HT-29 (cell line): ENCODE results near the gene RNF144A. TPM values are rescaled to one million over a fixed set of nuclear protein-coding genes. Genes with fewer than 3 reads are reported as not detected.

Experiments used
- DNase-seq: peaks from one replicate; pipeline ENCODE4 v3.0.0-alpha.2; 2015; ENCODE audit warnings: low spot score
- total RNA-seq: library from RNA; depleted of rRNA; stranded (reverse); fragments of >200 nt; shearing (Covaris generic); gene quantifications from 2 replicates; pipeline ENCODE4 v1.2.3, GENCODE V29; 2014; rRNA removed

Gene RNF144A
- total RNA-seq, 1 experiment from 2014 or later, result 0.10 TPM

DNA sequence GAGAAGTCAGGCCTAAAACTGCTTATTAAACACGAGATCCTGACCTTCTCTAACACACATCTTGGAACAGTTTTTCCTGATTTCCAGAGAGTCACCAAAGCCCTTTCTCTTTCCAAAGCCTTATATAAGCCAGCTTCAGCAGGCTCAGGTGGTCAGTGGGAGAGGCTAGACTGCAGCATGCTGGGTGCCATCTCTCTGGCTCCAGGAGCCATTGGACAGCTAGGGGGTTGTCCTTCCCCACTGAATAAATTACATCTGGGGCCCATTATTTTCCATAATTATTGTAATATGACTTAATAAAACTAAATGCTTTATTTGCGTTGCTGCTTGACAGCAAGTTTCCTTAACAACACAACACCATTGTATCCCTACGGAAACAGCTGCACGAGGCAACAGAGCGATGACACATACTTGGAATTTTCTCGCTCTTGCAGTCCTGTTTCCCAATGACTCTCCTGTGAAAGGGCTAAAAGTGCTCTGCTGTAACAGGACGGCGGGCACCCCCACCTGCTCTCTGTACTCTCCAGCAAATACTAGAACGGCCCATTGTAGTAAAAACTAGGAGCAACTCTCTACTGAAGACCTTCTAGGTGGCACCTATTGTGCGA is 160.6 kb downstream of the RNF144A start:
- no peak for DNase-seq

DNA sequence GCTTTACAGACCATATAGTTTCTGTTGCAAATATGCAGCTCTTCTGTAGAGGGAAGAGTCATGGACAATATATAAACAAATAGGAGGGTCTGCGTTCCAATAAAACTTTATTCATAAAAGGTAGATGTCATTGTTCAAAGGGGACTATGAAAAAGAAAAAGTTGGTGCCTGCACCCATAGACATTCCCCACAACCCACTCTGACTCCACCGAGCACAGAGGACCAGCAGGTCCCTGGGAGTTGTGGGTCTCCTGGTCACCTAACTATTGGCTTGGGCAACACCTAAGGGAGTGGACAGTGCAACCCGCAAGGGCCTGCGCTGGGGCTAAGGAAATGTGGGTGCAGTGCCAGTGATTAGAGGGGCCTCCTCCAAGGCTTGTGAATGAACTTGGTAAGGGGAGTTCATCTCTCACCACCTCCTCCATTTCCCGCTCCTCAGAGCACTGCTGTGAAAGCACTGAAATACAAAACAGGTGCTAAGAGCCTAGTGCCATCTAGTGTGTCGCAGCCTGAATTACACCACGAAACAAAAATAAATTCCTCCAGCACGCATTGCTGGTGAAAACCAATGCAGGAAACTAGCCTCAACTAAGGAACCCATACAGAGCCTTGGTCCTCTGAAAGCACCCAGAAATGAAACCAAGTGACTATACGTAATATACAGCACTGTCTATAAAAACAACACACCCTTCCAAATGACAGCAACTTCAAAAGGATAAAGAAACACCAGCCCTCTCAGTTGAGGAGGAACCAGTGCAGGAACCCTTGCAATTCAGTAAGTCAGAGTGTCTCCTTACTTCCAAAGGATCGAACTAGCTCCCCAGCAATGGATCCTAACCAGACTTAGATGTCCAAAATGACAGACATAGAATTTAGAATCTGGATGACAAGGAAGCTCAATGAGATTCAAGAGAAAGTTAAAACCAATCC is 166.6 kb downstream of the RNF144A start:
- peak; percentile 41 for DNase-seq

DNA sequence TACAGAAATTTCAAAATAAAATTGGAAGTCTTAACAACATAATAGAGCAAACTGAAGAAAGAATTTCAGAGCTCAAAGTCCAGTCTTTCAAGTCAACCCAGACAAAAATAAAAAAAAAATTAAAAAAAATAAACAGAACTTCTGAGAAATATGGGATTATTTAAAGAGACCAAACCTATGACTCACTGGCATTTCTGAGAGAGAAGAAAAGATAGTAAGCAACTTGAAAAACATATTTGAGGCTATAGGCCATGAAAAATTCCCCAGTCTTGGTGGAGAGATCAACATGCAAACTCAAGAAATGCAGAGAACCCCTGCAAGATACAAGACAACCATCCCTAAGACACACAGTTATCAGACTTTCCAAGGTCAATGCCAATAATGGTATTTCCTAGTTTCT is 167.4 kb downstream of the RNF144A start:
- DNase-seq, result no peak

DNA sequence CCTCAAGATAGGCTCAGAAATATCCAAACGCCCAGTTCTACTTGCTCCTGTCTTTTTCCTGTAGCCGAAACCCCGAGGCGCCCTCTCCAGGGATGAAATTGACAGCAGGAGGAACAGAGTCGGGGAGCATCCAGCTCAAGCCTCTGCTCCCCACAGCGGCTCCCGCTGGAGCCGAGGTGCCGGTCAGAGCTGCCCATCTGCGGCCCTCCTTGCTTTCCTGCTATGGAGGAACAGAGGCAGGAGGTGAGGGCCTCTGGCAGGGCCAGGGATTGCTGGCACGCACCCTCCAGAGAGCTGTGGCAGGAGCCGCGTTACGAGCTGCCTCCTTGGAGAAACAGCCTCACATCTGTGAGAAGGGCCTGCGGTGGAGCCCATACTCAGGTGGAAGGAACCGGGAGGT is 172.1 kb downstream of the RNF144A start:
- no peak for DNase-seq

DNA sequence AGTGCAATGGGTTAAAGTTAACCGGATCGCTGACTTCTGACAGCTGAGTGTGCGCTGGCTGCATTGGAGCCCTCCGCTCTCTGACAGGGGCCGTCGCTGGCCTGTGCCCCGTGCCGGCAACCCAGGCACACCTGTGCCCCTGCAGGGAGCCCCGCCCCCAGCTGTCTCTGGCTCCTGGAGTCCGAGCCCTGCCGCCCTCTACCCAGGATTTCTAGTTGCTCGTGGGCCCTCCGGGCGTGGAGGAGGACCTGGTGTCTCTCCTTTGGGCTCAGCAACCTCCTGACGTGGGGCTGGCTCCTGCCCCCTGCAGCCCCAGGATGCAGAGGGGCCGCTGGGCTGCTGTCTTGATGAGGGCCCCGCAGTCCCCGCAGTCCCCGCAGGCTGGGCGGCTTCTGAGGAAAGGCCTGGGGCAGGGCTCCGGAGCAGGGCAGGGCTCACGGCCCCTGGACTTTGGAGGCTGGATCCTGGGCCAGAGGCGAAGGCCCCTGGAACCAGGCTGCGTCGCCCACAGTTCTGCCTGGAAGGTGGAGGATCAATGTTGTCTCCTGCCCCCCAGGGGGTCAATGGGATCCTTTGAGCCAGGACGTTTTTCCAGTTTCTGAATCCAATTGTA is 172.8 kb downstream of the RNF144A start:
- no peak for DNase-seq

DNA sequence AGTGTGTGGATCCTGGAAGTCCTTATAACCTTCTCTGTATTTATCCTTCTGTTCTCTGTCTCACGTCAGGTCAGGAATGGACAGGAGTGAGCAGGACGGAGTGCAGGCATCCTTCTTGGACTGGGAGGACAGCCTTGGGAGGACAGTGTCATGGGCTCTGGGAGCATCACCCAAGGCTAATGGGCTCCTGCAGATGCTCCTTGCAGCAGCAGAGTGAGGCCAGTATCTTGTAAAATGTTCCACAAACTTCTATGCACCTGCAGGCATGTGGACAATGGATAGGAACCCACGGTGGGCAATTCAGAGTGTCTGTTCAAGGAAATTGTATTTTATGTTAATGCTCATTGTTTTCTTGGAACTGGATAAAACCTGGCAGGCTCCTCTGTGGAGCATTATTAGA is 176.2 kb downstream of the RNF144A start:
- DNase-seq, result no peak

Other genes with a start within 250 kb of the RNF144A start
- 5.5 and 16.5 TPM in 2 replicates for gene CMPK2, start 51.5 kb upstream of the RNF144A start, total RNA-seq
- gene RSAD2, start 39.6 kb upstream of the RNF144A start, total RNA-seq, result 0.78 and 1.6 TPM in 2 replicates